Osteoblast (primary cell): ENCODE data around the gene SLC2A8. TPM values are rescaled to one million over a fixed set of nuclear protein-coding genes. Genes with fewer than 3 reads are reported as not detected.

Source experiments
- DNase-seq: peaks from one replicate; pipeline ENCODE4 v3.0.0; 2011; ENCODE audit warnings: low spot score, mixed read lengths; ENCODE audit not compliant: insufficient read length; ENCODE audit errors: missing footprints
- H2AFZ ChIP-seq: 2 replicates; pipeline ENCODE4 v1.6.0; 2011; ENCODE audit warnings: mild to moderate bottlenecking, low read length
- H3K27ac ChIP-seq: 2 replicates; pipeline ENCODE4 v1.5.1; 2011; ENCODE audit warnings: mild to moderate bottlenecking, low read depth, low read length, moderate library complexity
- H3K27me3 ChIP-seq: 2 replicates; pipeline ENCODE4 v1.6.0; 2012; ENCODE audit warnings: mild to moderate bottlenecking, control low read depth, inconsistent platforms, low read length, moderate library complexity; ENCODE audit not compliant: insufficient read depth
- H3K36me3 ChIP-seq: 2 replicates; pipeline ENCODE4 v1.5.1; 2011; ENCODE audit warnings: mild to moderate bottlenecking, low read length, control low read depth, moderate library complexity; ENCODE audit not compliant: insufficient read depth
- H3K4me1 ChIP-seq: 2 replicates; pipeline ENCODE4 v1.5.1; 2011; ENCODE audit warnings: mild to moderate bottlenecking, low read length, control low read depth, moderate library complexity; ENCODE audit not compliant: insufficient read depth
- H3K4me2 ChIP-seq: 2 replicates; pipeline ENCODE4 v1.6.0; 2011; ENCODE audit warnings: mild to moderate bottlenecking, low read length; ENCODE audit not compliant: insufficient read depth
- H3K4me3 ChIP-seq: fragments of 200-600 bp; sonication (generic); 3 replicates; pipeline ENCODE4 v1.5.1; 2012; ENCODE audit warnings: mild to moderate bottlenecking, low read length, inconsistent platforms; ENCODE audit not compliant: insufficient read depth
- H3K79me2 ChIP-seq: 2 replicates; pipeline ENCODE4 v1.6.0; 2012; ENCODE audit warnings: mild to moderate bottlenecking, low read length, control low read depth, inconsistent platforms; ENCODE audit not compliant: insufficient read depth
- H3K9me3 ChIP-seq: 2 replicates; pipeline ENCODE4 v1.5.1; 2011; ENCODE audit warnings: low read depth, low read length, control low read depth
- H4K20me1 ChIP-seq: 2 replicates; pipeline ENCODE4 v1.6.0; 2012; ENCODE audit warnings: mild to moderate bottlenecking, low read length, control low read depth; ENCODE audit not compliant: insufficient read depth
- total RNA-seq: library from RNA; depleted of rRNA; stranded (reverse); fragments of >200 nt; gene quantifications from 2 replicates; pipeline ENCODE4 v1.2.3, GENCODE V29; 2012
- TF ChIP-seq, protein P1 (sequence below): IDR thresholded peaks from 2 replicates; pipeline ENCODE4 v1.5.1; 2011; ENCODE audit warnings: mild to moderate bottlenecking, low read depth, low read length, moderate library complexity; ENCODE audit errors: extremely low read depth

SLC2A8 gene
- total RNA-seq, 1 donor = 5.4 TPM

DNA sequence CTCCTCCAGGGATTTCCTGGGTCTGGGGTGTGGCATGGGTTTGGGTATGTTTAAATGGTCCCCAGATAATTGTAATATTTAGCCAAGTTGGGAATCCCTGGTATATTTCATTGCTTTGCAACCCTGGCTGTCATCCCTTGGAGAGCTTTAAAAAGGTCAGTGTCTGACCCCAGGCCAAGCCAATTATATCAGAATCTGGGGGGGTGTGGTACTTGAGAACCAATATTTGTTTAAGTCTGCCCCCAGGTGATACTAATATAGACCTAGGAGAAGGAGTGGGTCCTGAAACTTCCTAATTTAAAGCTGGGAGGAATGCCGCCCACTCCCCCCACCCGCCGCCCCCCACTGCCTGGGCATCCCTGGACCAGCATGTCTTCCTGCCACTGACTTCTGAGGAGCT is 38.2 kb upstream of the SLC2A8 start:
- no peaks in the 10 kb centered on the region for H3K27me3 ChIP-seq
- H3K4me2 ChIP-seq = no peak overlapping the region
- no peaks in the 10 kb centered on the region for H3K4me1 ChIP-seq
- H2AFZ ChIP-seq = no peak overlapping the region
- no peak overlapping the region for H3K4me3 ChIP-seq
- TF ChIP-seq, protein P1, sequence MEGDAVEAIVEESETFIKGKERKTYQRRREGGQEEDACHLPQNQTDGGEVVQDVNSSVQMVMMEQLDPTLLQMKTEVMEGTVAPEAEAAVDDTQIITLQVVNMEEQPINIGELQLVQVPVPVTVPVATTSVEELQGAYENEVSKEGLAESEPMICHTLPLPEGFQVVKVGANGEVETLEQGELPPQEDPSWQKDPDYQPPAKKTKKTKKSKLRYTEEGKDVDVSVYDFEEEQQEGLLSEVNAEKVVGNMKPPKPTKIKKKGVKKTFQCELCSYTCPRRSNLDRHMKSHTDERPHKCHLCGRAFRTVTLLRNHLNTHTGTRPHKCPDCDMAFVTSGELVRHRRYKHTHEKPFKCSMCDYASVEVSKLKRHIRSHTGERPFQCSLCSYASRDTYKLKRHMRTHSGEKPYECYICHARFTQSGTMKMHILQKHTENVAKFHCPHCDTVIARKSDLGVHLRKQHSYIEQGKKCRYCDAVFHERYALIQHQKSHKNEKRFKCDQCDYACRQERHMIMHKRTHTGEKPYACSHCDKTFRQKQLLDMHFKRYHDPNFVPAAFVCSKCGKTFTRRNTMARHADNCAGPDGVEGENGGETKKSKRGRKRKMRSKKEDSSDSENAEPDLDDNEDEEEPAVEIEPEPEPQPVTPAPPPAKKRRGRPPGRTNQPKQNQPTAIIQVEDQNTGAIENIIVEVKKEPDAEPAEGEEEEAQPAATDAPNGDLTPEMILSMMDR = no peak
- no peak overlapping the region for H3K27ac ChIP-seq
- no peak for DNase-seq
- H3K9me3 ChIP-seq = no peaks in the 10 kb centered on the region
- H4K20me1 ChIP-seq = no peaks in the 10 kb centered on the region
- H3K79me2 ChIP-seq = no peaks in the 10 kb centered on the region
- no peaks in the 10 kb centered on the region for H3K36me3 ChIP-seq

DNA sequence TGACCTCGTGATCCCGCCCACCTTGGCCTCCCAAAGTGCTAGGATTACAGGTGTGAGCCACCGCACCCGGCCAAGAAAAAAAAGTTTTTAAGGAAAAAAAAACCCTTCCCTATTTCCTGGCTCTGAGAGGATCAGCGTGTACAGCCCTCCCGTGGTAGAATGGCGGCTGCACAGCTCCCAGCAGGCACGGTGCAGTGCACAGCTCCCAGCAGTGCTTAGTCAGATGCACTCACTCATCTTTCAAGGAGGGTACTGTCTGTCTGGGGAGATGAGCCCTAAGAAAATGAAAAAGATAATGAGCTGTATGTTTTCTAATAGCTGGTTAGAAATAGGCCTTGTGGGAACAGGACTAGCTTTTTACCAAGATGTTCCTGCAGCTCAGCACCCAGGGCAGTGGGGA is 36.7 kb upstream of the SLC2A8 start:
- TF ChIP-seq, protein P1 = peak; percentile 47
- peak overlapping the region; percentile 36 for H2AFZ ChIP-seq
- H3K27me3 ChIP-seq = no peaks in the 10 kb centered on the region
- no peaks in the 10 kb centered on the region for H3K79me2 ChIP-seq
- H3K27ac ChIP-seq = no peak overlapping the region
- peak; percentile 74 for DNase-seq
- peak overlapping the region; percentile 9 for H3K4me2 ChIP-seq
- no peaks in the 10 kb centered on the region for H3K4me1 ChIP-seq
- no peaks in the 10 kb centered on the region for H3K36me3 ChIP-seq
- H3K9me3 ChIP-seq = no peaks in the 10 kb centered on the region
- H3K4me3 ChIP-seq = no peak overlapping the region
- no peaks in the 10 kb centered on the region for H4K20me1 ChIP-seq

DNA sequence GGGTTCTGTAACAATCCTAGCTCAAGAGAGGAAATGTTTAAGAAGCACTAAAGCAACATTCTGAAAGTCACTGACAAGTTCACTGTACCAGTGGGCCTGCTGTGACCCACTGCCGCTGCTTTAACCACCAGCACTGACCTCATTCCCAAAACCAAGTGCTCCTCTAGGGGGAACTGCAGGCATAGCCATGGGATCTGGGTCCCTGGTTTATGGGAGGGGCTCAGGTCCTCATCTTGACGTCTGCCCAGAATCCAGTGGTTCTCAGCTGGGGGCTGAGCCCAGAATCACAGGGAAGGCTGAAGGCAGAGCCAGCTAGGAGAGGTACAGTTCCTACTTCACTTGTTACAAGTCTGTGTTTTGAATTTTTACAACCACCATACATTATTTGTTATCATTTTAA is 36.1 kb upstream of the SLC2A8 start:
- DNase-seq = no peak
- Histone ChIP-seq H3K4me2 (peak overlapping the region; percentile 9), H3K36me3 (no peaks in the 10 kb centered on the region), H3K27ac (no peak overlapping the region), H4K20me1 (no peaks in the 10 kb centered on the region), H3K9me3 (no peaks in the 10 kb centered on the region), H3K79me2 (no peaks in the 10 kb centered on the region), H3K4me3 (no peak overlapping the region), H3K27me3 (no peaks in the 10 kb centered on the region), H2AFZ (peak overlapping the region; percentile 36), H3K4me1 (no peaks in the 10 kb centered on the region)
- TF ChIP-seq, protein P1 = peak; percentile 11

DNA sequence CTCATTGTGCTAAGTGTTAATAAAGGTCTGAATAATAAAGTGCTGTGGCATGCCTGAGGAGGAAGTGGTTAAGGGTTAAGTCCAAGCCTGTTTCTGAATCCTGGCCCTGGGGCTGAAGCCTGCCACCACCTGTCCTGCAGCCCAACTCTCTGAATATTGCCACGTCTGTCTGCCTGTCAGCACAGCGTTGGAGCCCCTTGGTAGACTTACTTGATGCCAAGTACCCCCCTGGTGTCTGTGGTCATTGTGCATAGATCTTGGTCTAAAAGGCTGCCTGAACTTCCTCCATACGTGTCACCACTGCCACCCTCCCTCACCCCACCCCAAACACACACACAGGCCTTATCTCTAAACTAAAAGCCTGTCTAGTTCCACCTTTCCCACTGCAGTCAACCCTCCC is 35.4 kb upstream of the SLC2A8 start:
- Histone ChIP-seq H3K4me2 (no peak overlapping the region), H3K27ac (no peak overlapping the region), H3K4me1 (no peaks in the 10 kb centered on the region), H4K20me1 (no peaks in the 10 kb centered on the region), H3K79me2 (no peaks in the 10 kb centered on the region), H3K36me3 (no peaks in the 10 kb centered on the region), H2AFZ (no peak overlapping the region), H3K27me3 (no peaks in the 10 kb centered on the region), H3K4me3 (no peak overlapping the region), H3K9me3 (no peaks in the 10 kb centered on the region)
- TF ChIP-seq, protein P1 = no peak
- no peak for DNase-seq
